GDM1 (cell line): Measurements from ENCODE around the gene RETREG2.
A peak's percentile ranks its signal among the peaks of the same experiment; 100 is the strongest.
"Not testable (repeated sequence)": the region's sequence is repeated elsewhere in the genome, so short reads cannot be mapped to it uniquely, and the experiment has no call there.

ENCODE experiments used
- DNase-seq: peaks from one replicate; lab custom pipeline; 2025; lab: John Stamatoyannopoulos, UW

RETREG2 gene

DNA sequence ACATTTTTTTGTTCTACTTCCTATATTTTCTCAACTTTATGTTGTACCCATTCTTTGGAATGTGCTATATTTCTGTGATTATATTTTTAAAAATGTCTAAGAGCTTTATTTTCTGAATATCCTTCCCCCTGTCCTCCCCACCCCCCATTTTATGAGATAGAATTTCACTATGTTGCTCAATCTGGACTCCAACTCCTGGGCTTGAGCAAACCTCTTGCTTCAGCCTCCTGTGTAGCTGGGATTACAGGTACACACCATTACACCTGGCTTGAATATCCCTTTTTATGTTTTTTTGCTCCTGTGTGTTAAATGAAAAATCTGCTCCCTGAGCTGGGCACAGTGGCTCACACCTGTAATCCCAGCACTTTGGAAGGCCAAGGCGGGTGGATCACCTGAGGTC lies 19.3 kb downstream of the RETREG2 start:
- DNase-seq: no peak

DNA sequence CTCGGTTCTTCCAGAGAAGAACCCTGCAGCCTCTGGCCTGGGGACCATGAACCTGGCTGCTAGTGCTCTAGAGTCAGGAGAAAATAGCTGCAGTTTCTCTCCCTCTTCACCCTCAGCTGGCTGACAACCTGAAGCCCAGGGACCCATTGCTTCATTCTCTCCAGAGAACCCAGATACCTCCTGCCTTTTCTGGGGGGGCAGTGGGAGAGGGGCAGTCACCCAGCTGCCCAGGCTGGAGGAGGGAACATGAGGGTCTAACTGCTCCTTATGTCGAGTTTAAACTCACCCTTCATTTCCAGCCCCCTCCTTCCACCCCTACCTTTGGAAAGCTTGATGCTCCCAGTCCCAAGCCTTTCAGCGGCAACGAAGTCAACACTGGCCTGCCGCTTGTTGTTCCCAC lies 20.9 kb downstream of the RETREG2 start:
- DNase-seq: no peak

DNA sequence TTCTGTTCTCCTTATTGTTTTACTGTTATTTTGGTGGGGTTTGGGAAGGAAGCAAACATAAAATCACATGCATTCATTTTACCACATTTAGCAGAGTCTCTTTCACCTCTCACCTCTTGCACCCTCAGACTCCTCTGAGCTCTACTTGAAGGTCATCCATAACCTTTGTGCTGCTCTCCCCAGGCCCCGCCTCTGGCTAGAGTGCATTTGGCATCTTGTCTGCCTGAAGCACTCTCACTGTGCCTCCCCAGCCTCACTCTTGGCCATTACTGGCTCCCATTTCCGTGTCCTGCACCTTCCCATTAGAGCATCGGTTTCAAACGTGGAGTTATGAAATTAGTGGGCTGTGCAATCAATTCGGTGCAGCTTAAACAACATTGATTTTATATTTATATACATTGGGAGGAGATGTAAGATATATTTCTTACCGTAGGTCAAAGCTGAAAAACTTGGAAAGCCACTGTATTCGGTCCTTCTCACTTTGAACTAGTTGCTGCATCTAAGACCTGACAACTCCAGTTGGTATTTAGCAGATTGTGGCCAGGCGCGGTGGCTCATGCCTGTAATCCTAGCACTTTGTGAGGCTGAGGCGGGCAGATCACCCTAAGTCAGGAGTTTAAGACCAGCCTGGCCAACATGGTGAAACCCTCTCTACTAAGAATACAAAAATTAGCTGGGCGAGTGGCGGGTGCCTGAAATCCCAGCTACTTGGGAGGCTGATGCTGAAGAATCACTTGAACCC lies 21.6 kb downstream of the RETREG2 start:
- no peak for DNase-seq

DNA sequence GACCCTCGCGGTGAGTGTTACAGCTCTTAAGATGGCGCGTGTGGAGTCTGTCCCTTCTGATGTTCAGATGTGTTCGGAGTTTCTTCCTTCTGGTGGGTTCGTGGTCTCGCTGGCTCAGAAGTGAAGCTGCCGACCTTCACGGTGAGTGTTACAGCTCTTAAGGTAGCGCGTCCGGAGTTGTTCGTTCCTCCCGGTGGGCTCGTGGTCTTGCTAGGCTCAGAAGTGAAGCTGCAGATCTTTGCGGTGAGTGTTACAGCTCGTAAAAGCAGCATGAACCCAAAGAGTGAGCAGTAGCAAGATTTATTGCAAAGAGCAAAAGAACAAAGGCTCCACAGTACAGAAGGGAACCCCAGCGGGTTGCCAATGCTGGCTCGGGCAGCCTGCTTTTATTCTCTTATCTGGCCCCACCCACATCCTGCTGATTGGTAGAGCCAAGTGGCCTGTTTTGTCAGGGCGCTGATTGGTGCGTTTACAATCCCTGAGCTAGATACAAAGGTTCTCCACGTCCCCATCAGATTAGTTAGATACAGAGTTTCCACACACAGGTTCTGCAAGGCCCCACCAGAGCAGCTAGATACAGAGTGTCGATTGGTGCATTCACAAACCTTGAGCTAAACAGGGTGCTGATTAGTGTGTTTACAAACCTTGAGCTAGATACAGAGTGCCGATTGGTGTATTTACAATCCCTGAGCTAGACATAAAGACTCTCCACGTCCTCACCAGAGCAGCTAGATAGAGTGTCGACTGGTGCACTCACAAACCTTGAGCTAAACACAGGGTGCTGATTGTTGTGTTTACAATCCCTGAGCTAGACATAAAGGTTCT lies 22.6 kb downstream of the RETREG2 start:
- DNase-seq: not testable (repeated sequence)

DNA sequence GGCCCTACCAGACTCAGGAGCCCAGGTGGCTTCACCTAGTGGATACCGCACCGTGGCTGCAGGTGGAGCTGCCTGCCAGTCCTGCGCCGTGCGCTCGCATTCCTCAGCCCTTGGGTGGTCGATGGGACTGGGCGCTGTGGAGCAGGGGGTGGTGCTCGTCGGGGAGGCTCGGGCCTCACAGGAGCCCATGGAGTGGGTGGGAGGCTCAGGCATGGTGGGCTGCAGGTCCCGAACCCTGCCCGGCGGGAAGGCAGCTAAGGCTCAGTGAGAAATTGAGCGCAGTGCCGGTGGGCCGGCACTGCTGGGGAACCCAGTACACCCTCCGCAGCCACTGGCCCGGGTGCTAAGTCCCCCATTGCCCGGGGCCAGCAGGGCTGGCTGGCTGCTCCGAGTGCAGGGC lies 23.3 kb downstream of the RETREG2 start:
- not testable (repeated sequence) for DNase-seq

DNA sequence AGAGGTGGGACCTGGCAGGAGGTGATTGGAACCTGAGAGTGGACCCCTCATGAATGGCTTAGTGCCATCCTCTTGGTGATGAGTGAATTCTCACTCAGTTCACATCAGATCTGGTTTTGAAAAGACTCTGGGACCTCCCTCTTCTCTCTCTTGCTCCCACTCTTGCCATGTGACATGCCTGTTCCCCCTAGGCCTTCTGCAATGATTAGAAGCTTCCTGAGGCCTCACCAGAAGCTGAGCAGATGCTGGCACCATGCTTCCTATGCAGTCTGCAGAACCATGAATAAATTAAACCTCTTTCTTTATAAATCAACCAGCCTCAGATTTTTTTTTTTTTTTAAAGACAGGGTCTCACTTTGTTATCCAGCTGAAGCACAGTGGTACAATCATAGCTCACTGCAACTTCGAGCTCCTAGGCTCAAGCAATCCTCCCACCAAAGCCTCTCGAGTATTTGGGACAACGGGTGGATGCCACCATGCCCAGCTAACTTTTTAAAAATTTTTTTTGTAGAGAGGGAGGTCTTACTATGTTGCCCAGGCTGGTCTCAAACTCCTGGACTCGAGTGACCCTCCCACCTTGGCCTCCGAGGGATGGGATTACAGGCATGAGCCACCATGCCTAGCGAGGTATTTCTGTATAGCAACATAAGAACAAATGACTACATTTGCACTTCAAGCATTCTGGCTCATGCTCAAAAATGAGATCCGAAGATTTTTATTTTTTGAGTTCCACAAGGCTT lies 26.5 kb downstream of the RETREG2 start:
- no peak for DNase-seq

DNA sequence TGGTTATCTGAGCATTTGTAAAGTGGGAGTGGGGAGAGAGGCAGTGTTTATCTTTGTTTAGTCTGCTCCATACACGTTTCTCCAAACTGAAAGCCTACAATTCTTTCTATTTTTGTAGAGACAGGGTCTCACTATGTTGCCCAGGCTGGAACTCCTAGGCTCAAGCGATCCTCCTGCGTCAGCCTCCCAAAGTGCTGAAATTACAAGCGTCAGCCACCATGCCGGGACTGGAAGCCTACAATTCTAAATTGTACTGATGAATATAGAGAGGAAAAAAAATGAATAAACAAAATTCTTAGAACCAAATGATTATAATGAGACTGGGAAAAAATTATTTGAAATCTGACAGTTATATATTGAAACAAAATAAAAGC lies 27.1 kb downstream of the RETREG2 start:
- no peak for DNase-seq

DNA sequence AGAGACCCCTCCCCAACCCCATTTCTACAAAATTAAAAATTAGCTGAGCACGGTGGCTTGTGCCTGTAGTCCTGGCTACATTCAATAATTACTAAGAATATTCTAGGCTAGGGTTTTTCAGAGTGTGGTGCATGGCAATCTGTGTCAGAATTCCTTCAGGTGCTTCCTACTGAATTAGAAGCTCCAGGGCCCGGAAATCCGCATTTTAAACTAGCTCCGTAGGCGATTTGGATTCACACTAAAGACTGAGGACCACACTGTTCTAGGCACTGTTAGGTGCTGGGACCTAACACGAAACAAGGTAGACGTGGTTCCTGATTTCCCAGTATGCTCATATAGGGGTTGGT lies 27.9 kb downstream of the RETREG2 start:
- DNase-seq: no peak

DNA sequence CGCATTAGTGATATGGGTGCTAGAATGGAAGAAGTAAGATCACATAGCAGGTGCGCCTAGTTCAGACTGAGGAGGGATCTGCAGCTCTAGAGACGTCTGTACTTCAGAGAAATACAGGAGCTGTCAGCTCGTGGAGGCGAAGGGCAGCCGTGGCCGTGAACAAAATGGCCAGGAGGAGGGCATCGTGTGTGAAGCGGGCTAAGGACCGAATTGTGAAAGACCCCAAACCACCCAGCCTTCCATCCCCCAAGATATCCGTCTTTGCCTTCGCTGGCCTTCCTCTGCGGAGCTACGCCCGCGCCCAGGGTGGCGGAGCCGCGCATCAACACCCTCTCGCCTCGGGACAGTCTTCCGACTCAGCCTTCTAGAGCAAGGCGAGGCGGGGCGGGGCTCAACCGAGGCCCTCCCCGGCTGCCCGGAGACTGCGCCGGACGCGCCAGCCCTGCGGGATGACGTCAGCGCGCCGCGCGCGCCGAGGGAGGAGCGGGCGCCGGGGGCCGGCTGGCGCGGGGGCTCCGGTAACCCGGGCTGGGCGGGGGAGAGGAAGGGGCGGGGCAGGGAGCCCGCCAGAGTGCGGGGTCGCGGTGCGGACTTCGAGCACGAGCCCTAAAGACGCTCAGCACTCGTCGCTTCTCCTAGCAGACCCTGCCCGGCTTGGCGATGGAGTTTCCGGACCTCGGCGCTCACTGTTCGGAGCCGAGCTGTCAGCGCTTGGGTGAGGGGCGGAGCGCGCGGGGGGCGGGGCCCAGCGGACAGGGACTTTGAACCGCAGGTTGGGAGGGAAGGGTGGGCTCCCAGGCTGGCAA lies 28.5 kb downstream of the RETREG2 start, which contains the start of gene ZFAND2B:
ZFAND2B (plus strand) TSS at position 455 of the 806 bp plus-strand sequence; CDS start at position 661, 206 bp downstream.
- DNase-seq: peak; percentile 95

DNA sequence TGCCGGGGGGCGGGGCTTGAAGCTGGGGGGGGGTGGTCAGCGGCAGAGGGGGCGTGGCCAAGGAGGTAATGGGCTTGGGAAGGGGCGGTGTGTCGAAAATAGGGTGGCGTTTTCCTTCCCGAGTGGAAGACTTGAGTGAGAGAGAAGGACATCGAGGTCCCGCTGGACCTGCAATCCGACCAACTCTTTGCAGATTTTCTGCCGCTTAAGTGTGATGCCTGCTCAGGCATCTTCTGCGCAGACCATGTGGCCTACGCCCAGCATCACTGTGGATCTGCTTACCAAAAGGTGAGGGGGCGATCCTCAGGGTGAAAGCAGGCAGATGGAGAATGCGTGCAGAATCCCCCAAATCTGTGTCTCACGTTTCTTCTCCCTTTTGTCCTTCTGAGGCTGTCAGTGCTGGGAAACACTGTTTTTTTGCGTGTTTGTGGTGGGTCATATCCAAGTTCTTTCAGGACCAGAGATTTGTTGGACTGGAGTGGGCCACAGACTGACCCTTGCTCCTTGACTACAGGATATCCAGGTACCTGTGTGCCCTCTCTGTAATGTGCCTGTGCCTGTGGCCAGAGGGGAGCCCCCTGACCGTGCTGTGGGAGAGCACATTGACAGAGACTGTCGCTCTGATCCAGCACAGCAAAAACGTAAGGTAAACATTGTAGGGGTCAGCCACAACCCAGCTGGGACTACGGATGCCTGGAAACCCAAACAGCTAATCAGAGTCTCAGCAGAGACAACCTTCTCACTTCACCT lies 29.2 kb downstream of the RETREG2 start:
- no peak for DNase-seq

DNA sequence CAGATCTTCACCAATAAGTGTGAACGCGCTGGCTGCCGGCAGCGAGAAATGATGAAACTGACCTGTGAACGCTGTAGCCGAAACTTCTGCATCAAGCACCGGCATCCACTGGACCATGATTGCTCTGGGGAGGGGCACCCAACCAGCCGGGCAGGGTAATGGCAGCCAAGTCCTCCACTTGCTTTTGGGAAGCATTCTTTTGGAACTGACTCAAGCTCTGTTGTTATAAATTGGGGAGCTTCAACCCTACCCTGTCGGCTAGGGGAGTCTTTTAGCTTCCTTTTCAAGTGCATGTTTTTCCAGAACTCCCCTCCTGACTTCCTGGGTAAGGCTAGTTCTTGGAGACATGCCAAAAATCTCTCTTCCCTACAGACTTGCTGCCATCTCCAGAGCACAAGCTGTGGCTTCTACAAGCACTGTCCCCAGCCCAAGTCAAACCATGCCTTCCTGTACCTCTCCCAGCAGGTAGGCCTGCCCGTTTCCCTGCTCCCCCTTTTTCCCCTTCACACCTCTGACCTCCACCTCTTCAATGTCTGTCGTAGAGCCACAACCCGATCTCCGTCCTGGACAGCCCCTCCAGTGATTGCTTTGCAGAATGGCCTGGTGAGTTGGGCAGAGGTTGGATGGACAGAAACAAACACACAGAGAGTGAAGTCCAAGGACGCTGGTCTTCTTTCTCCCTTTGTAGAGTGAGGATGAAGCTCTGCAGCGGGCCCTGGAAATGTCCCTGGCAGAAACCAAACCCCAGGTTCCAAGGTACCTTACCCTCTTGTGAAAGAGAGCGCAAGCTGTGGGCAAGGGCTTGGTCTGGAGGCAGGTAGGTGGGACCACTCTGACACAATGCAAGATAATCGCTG lies 30.0 kb downstream of the RETREG2 start:
- no peak for DNase-seq

DNA sequence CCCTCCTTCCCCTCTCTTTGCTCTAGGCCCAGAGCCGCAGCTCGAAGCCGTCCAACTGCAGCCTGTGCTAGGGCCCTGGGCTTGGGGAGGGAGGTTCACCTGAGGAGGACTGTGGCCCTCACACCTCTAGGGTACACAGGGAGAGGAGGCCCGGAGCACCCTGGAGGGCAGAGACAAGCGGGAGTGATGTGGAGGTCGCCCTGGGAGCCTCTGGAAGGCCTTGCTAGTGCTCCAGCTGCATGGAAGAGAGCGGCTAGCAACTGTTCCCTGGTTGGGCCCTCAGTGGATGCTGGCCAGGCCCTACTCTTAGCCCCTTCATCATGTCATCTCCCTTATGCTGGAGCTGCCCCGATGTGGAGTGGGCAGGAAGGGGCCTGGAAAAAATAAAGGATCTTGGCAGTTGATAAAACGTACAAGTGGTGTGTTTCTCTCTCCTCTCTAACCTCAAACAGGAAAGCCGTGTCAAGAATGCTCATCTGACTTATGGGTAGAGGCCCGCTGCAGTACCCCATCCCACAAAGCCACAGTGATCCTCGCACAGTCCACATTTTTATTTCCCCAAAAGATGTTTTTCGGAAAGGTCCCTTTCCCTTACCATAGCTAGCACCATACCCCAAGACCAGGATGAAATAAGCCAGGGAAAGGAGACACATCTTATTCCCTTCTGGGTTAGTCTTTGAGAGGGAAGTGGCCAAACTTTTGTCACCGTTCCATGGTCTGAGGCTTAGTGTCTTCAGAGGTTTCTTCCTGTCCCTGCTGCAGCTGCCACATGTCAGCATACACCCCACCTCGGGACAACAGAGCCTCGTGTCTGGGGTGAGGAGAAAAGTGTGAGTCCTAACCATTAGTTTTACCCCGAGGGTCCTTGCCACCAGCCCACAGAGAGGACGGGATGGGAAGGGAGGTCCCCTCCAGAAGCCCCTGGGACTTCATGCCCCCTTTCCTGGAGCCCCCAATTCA lies 31.4 kb downstream of the RETREG2 start:
- peak; percentile 72 for DNase-seq

DNA sequence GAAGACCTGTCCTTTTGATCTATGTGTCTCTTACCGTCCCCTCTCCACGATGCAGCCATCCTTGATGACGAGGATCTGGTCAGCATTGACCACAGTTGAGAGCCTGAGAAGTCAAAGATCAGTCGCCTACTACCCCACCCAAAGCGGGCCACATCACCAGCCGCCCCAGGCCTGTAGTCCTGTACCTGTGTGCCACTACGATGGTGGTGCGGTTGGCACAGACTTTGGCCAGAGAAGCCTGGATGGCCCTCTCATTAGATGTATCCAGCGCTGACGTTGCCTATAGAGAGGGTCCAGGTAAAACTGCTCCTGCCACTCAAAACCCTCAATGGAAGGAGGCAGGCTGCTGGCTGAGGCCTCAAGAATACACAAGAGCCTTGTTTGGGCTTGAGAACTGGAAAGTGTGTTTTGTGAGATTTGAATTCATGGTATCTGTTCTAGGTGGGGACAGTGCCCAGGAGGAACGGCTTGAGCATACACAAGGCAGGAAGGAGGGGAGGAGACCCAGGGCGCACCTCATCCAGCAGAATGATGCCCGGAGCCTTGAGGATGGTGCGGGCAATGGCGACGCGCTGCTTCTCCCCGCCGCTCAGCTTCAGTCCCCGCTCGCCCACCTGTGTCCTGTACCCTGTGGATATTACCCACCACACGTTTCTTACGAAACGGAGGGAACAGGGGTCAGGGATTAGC lies 32.3 kb downstream of the RETREG2 start:
- DNase-seq: no peak

DNA sequence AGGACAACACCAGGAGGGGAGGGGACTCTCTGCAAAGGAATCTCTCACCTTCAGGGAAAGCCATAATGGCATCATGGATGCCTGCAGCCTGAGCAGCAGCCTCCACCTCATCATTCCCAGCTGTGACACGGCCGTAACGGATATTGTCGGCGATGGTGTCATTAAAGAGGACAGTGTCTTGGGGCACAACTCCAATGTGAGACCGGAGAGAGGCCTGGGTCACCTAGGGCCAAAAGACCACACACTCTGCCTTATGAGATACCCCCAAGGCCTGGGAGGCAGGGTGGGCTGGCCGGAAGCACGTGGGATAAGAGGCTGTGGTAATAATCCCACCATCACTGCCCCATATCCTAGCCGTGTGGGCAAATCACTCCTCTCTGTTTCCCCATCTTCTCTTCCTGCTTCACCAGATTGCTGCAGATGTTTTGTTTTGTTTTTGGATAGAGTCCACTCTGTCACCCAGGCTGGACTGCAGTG lies 32.8 kb downstream of the RETREG2 start:
- DNase-seq: no peak

DNA sequence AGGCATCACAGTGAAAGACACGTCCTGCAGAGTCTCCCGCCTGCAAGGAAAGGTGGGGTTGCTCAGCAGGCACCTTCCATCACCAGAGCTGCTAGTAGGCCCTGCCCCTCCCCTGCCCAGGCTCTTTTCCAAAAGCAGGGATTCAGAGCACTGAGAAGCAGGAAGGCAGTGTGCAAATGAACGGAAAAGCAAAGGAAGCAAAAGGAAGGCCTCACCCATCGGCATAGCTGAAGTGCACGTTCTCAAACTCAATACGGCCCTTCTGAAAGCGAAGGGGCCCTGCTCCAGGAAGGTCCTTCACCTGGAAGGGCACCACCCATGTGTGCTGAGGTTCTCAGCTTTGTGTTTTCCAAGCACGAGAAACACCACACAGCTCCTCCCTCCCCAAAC lies 34.9 kb downstream of the RETREG2 start:
- no peak for DNase-seq

DNA sequence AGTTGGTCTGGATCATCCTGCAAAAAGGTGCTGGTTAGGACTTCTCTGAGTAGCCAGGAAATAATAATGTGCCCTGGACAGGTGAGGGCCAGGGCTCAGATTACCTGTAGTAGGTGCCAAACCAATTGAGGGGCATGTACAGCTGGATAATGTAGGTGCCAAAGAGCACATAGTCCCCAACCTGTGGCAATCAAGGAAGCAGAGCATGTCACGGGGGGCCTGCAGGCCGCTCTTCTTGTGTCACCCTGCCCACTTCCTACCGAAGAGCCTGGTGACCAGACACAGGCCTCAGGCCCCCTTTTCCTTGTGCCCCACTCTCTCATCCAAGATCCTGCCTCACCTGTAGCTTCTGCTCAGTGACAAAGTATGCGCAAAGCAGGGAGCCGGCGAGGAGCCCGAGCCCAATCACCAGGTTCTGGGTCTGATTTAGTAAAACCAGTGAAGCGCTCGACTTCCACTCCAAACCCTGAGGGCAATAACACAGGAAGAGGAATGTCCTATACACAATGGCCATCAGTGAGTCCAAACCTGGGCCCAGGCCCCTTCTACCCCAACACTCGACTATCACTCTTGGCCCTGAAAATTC lies 35.5 kb downstream of the RETREG2 start:
- no peak for DNase-seq

DNA sequence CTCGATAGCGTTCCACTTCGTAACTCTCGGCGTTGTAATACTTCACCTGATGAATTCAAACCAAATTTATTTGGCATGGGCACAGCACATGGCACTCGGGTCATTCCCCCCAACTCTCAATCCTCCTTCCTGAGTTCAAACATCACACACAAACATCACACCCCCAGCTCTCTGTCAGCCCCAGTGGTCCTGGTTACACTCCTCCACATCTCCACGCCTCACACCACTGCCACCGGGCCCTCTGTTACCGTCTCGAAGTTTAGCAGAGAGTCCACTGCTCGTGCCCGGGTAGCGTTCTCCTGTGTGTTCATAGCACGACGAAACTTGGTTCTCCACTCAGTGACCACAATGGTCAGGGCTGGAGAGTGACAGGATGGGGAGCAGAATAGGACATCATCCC lies 36.1 kb downstream of the RETREG2 start:
- DNase-seq: no peak

DNA sequence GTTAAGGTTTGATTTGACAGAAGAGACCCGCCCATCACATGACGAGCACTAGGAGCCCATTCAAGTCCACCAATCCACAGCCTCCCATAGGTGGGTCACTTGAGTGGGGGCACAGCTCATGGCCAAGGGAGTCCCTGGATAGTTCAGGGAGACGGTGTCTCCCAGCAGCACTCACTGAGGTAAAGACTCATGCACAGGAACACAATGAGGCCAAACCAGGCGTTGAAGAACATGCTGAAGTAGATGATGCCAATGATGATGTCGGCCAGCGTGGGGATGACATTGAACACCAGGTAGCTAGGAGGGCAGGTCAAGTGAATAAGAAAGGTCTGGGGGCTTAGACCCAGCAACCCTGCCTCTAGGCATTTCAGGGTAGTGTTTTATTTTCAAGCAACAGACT lies 36.7 kb downstream of the RETREG2 start:
- no peak for DNase-seq
